ENCODE data around the gene SP140L.
"Not testable (repeated sequence)": the region's sequence is repeated elsewhere in the genome, so short reads cannot be mapped to it uniquely, and the experiment has no call there.

The SP140L gene

GRCh38 chr2:230326453-230327417, at the start of gene SP140L:
Gene SP140L, plus strand, starts transcription at chr2:230327193. Its CDS starts 77 bp downstream, at chr2:230327270.
- Histone ChIP-seq H3K9ac (ENCODE audit: low read depth in 1 of 2, low read length in 2 of 2) (peak within 1 kb of the TSS; percentile 69 to 75), H3K9me3 (ENCODE audit: control insufficient read depth in 2 of 2, low read length in 2 of 2) (no peaks in the 10 kb centered on the region), H3K4me1 (ENCODE audit: control insufficient read depth in 2 of 2, insufficient read depth in 2 of 2, low read length in 2 of 2) (peaks cover 4 to 14% of the 10 kb centered on the region in 2 donors), H3K27me3 (ENCODE audit: control insufficient read depth in 2 of 2, insufficient read depth in 2 of 2, low read length in 2 of 2) (no peaks in the 10 kb centered on the region), H3K4me3 (ENCODE audit: low read length in 2 of 2) (peak within 1 kb of the TSS; percentile 72 to 88), H3K36me3 (ENCODE audit: control insufficient read depth in 2 of 2, insufficient read depth in 2 of 2, low read length in 2 of 2) (peaks cover 0 to 2% of the 10 kb centered on the region in 2 donors), H3K27ac (ENCODE audit: low read depth in 2 of 2, low read length in 2 of 2) (peak within 1 kb of the TSS; percentile 89 to 91)

GRCh38 chr2:230282936-230283335, 44.1 kb upstream of the SP140L start:
- Histone ChIP-seq H3K4me1 (ENCODE audit: control insufficient read depth in 2 of 2, insufficient read depth in 2 of 2, low read length in 2 of 2) (no peaks in the 10 kb centered on the region), H3K36me3 (ENCODE audit: control insufficient read depth in 2 of 2, insufficient read depth in 2 of 2, low read length in 2 of 2) (no peaks in the 10 kb centered on the region), H3K27me3 (ENCODE audit: control insufficient read depth in 2 of 2, insufficient read depth in 2 of 2, low read length in 2 of 2) (no peaks in the 10 kb centered on the region), H3K27ac (ENCODE audit: low read depth in 2 of 2, low read length in 2 of 2) (no peak overlapping the region), H3K4me3 (ENCODE audit: low read length in 2 of 2) (no peak overlapping the region), H3K9me3 (ENCODE audit: control insufficient read depth in 2 of 2, low read length in 2 of 2) (no peaks in the 10 kb centered on the region), H3K9ac (ENCODE audit: low read depth in 1 of 2, low read length in 2 of 2) (no peak overlapping the region)

- H3K27me3 ChIP-seq (ENCODE audit: control insufficient read depth in 2 of 2, insufficient read depth in 2 of 2, low read length in 2 of 2): no peaks in the 10 kb centered on the region
- no peak overlapping the region for H3K4me3 ChIP-seq (ENCODE audit: low read length in 2 of 2)
- H3K9me3 ChIP-seq (ENCODE audit: control insufficient read depth in 2 of 2, low read length in 2 of 2): no peaks in the 10 kb centered on the region
- H3K27ac ChIP-seq (ENCODE audit: low read depth in 2 of 2, low read length in 2 of 2): no peak overlapping the region
- no peaks in the 10 kb centered on the region for H3K4me1 ChIP-seq (ENCODE audit: control insufficient read depth in 2 of 2, insufficient read depth in 2 of 2, low read length in 2 of 2)
- H3K36me3 ChIP-seq (ENCODE audit: control insufficient read depth in 2 of 2, insufficient read depth in 2 of 2, low read length in 2 of 2): peaks cover 0 to 3% of the 10 kb centered on the region in 2 donors
- no peak overlapping the region for H3K9ac ChIP-seq (ENCODE audit: low read depth in 1 of 2, low read length in 2 of 2)
Measured at GRCh38 chr2:230286048-230286447, 40.9 kb upstream of the SP140L start.

- not testable (repeated sequence) for H3K27me3 ChIP-seq (ENCODE audit: control insufficient read depth in 2 of 2, insufficient read depth in 2 of 2, low read length in 2 of 2); H3K27ac ChIP-seq (ENCODE audit: low read depth in 2 of 2, low read length in 2 of 2); H3K9ac ChIP-seq (ENCODE audit: low read depth in 1 of 2, low read length in 2 of 2); H3K9me3 ChIP-seq (ENCODE audit: control insufficient read depth in 2 of 2, low read length in 2 of 2); H3K4me3 ChIP-seq (ENCODE audit: low read length in 2 of 2); H3K4me1 ChIP-seq (ENCODE audit: control insufficient read depth in 2 of 2, insufficient read depth in 2 of 2, low read length in 2 of 2); H3K36me3 ChIP-seq (ENCODE audit: control insufficient read depth in 2 of 2, insufficient read depth in 2 of 2, low read length in 2 of 2)
Measured at GRCh38 chr2:230289311-230289710, 37.7 kb upstream of the SP140L start.

- peaks cover 0 to 5% of the 10 kb centered on the region in 2 donors for H3K9me3 ChIP-seq (ENCODE audit: control insufficient read depth in 2 of 2, low read length in 2 of 2)
- no peak overlapping the region for H3K4me3 ChIP-seq (ENCODE audit: low read length in 2 of 2)
- H3K4me1 ChIP-seq (ENCODE audit: control insufficient read depth in 2 of 2, insufficient read depth in 2 of 2, low read length in 2 of 2): no peaks in the 10 kb centered on the region
- no peaks in the 10 kb centered on the region for H3K27me3 ChIP-seq (ENCODE audit: control insufficient read depth in 2 of 2, insufficient read depth in 2 of 2, low read length in 2 of 2)
- no peak overlapping the region for H3K27ac ChIP-seq (ENCODE audit: low read depth in 2 of 2, low read length in 2 of 2)
- H3K9ac ChIP-seq (ENCODE audit: low read depth in 1 of 2, low read length in 2 of 2): no peak overlapping the region
- H3K36me3 ChIP-seq (ENCODE audit: control insufficient read depth in 2 of 2, insufficient read depth in 2 of 2, low read length in 2 of 2): peaks cover 0 to 3% of the 10 kb centered on the region in 2 donors
Measured at GRCh38 chr2:230295192-230295591, 31.8 kb upstream of the SP140L start.

GRCh38 chr2:230296917-230297316, 30.1 kb upstream of the SP140L start:
- Histone ChIP-seq H3K4me1 (ENCODE audit: control insufficient read depth in 2 of 2, insufficient read depth in 2 of 2, low read length in 2 of 2) (no peaks in the 10 kb centered on the region), H3K36me3 (ENCODE audit: control insufficient read depth in 2 of 2, insufficient read depth in 2 of 2, low read length in 2 of 2) (no peaks in the 10 kb centered on the region), H3K4me3 (ENCODE audit: low read length in 2 of 2) (no peak overlapping the region), H3K9ac (ENCODE audit: low read depth in 1 of 2, low read length in 2 of 2) (no peak overlapping the region), H3K27ac (ENCODE audit: low read depth in 2 of 2, low read length in 2 of 2) (no peak overlapping the region), H3K9me3 (ENCODE audit: control insufficient read depth in 2 of 2, low read length in 2 of 2) (peaks cover 0 to 5% of the 10 kb centered on the region in 2 donors), H3K27me3 (ENCODE audit: control insufficient read depth in 2 of 2, insufficient read depth in 2 of 2, low read length in 2 of 2) (no peaks in the 10 kb centered on the region)

GRCh38 chr2:230299618-230300017, 27.4 kb upstream of the SP140L start:
- no peaks in the 10 kb centered on the region for H3K36me3 ChIP-seq (ENCODE audit: control insufficient read depth in 2 of 2, insufficient read depth in 2 of 2, low read length in 2 of 2)
- H3K9me3 ChIP-seq (ENCODE audit: control insufficient read depth in 2 of 2, low read length in 2 of 2): peaks cover 0 to 5% of the 10 kb centered on the region in 2 donors
- no peaks in the 10 kb centered on the region for H3K4me1 ChIP-seq (ENCODE audit: control insufficient read depth in 2 of 2, insufficient read depth in 2 of 2, low read length in 2 of 2)
- no peak overlapping the region for H3K27ac ChIP-seq (ENCODE audit: low read depth in 2 of 2, low read length in 2 of 2)
- no peak overlapping the region for H3K4me3 ChIP-seq (ENCODE audit: low read length in 2 of 2)
- H3K9ac ChIP-seq (ENCODE audit: low read depth in 1 of 2, low read length in 2 of 2): no peak overlapping the region
- no peaks in the 10 kb centered on the region for H3K27me3 ChIP-seq (ENCODE audit: control insufficient read depth in 2 of 2, insufficient read depth in 2 of 2, low read length in 2 of 2)

GRCh38 chr2:230305416-230306275, 21.3 kb upstream of the SP140L start:
- no peak overlapping the region for H3K9ac ChIP-seq (ENCODE audit: low read depth in 1 of 2, low read length in 2 of 2)
- H3K4me3 ChIP-seq (ENCODE audit: low read length in 2 of 2): no peak overlapping the region
- H3K9me3 ChIP-seq (ENCODE audit: control insufficient read depth in 2 of 2, low read length in 2 of 2): no peaks in the 10 kb centered on the region
- H3K4me1 ChIP-seq (ENCODE audit: control insufficient read depth in 2 of 2, insufficient read depth in 2 of 2, low read length in 2 of 2): no peaks in the 10 kb centered on the region
- H3K27ac ChIP-seq (ENCODE audit: low read depth in 2 of 2, low read length in 2 of 2): no peak overlapping the region
- H3K27me3 ChIP-seq (ENCODE audit: control insufficient read depth in 2 of 2, insufficient read depth in 2 of 2, low read length in 2 of 2): no peaks in the 10 kb centered on the region
- H3K36me3 ChIP-seq (ENCODE audit: control insufficient read depth in 2 of 2, insufficient read depth in 2 of 2, low read length in 2 of 2): no peaks in the 10 kb centered on the region

GRCh38 chr2:230306474-230306873, 20.5 kb upstream of the SP140L start:
- Histone ChIP-seq H3K9ac (ENCODE audit: low read depth in 1 of 2, low read length in 2 of 2) (no peak overlapping the region), H3K4me3 (ENCODE audit: low read length in 2 of 2) (no peak overlapping the region), H3K27ac (ENCODE audit: low read depth in 2 of 2, low read length in 2 of 2) (no peak overlapping the region), H3K27me3 (ENCODE audit: control insufficient read depth in 2 of 2, insufficient read depth in 2 of 2, low read length in 2 of 2) (no peaks in the 10 kb centered on the region), H3K36me3 (ENCODE audit: control insufficient read depth in 2 of 2, insufficient read depth in 2 of 2, low read length in 2 of 2) (no peaks in the 10 kb centered on the region), H3K9me3 (ENCODE audit: control insufficient read depth in 2 of 2, low read length in 2 of 2) (no peaks in the 10 kb centered on the region), H3K4me1 (ENCODE audit: control insufficient read depth in 2 of 2, insufficient read depth in 2 of 2, low read length in 2 of 2) (no peaks in the 10 kb centered on the region)

GRCh38 chr2:230307485-230307884, 19.5 kb upstream of the SP140L start:
- Histone ChIP-seq H3K4me1 (ENCODE audit: control insufficient read depth in 2 of 2, insufficient read depth in 2 of 2, low read length in 2 of 2) (no peaks in the 10 kb centered on the region), H3K27me3 (ENCODE audit: control insufficient read depth in 2 of 2, insufficient read depth in 2 of 2, low read length in 2 of 2) (no peaks in the 10 kb centered on the region), H3K9me3 (ENCODE audit: control insufficient read depth in 2 of 2, low read length in 2 of 2) (no peaks in the 10 kb centered on the region), H3K4me3 (ENCODE audit: low read length in 2 of 2) (no peak overlapping the region), H3K9ac (ENCODE audit: low read depth in 1 of 2, low read length in 2 of 2) (no peak overlapping the region), H3K27ac (ENCODE audit: low read depth in 2 of 2, low read length in 2 of 2) (no peak overlapping the region), H3K36me3 (ENCODE audit: control insufficient read depth in 2 of 2, insufficient read depth in 2 of 2, low read length in 2 of 2) (no peaks in the 10 kb centered on the region)
